ENCODE data around the gene ANKS1B.
A peak's percentile ranks its signal among the peaks of the same experiment; 100 is the strongest.
"Not testable (repeated sequence)": the region's sequence is repeated elsewhere in the genome, so short reads cannot be mapped to it uniquely, and the experiment has no call there.

Gene ANKS1B

GRCh38 chr12:99332936-99333591 lies 651.7 kb downstream of the ANKS1B start:
- TF ChIP-seq, protein P1, sequence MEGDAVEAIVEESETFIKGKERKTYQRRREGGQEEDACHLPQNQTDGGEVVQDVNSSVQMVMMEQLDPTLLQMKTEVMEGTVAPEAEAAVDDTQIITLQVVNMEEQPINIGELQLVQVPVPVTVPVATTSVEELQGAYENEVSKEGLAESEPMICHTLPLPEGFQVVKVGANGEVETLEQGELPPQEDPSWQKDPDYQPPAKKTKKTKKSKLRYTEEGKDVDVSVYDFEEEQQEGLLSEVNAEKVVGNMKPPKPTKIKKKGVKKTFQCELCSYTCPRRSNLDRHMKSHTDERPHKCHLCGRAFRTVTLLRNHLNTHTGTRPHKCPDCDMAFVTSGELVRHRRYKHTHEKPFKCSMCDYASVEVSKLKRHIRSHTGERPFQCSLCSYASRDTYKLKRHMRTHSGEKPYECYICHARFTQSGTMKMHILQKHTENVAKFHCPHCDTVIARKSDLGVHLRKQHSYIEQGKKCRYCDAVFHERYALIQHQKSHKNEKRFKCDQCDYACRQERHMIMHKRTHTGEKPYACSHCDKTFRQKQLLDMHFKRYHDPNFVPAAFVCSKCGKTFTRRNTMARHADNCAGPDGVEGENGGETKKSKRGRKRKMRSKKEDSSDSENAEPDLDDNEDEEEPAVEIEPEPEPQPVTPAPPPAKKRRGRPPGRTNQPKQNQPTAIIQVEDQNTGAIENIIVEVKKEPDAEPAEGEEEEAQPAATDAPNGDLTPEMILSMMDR (IDR thresholded peaks at IDR 0.05; ENCODE audit: control insufficient read depth, extremely low read depth, insufficient read depth): no peak
- DNase-seq (ENCODE audit: low read depth): peak; percentile 4
- H3K4me3 ChIP-seq (ENCODE audit: low read depth, low read length): no peak overlapping the region

DNA sequence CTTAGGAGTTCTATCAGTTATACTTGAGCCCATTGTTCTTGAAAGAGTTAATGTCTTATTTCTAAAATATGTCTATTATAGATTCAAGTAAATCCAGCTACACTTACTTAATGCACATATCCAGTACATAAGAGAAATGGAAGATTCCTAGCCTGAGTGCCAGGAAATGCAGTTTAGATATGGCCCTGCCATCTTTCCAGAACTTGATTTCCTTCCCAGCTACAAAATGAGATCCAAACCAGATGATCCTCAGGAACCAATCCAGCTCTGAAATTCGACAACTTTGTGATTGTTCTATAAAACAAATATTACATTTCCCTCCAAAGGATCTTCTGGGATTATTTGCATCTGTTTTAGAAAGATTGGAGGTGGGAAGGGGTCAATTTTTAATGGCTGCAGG lies 654.5 kb downstream of the ANKS1B start:
- TF ChIP-seq, protein P1 (IDR thresholded peaks at IDR 0.05; ENCODE audit: control insufficient read depth, extremely low read depth, insufficient read depth): no peak
- no peak overlapping the region for H3K4me3 ChIP-seq (ENCODE audit: low read depth, low read length)
- DNase-seq (ENCODE audit: low read depth): no peak

DNA sequence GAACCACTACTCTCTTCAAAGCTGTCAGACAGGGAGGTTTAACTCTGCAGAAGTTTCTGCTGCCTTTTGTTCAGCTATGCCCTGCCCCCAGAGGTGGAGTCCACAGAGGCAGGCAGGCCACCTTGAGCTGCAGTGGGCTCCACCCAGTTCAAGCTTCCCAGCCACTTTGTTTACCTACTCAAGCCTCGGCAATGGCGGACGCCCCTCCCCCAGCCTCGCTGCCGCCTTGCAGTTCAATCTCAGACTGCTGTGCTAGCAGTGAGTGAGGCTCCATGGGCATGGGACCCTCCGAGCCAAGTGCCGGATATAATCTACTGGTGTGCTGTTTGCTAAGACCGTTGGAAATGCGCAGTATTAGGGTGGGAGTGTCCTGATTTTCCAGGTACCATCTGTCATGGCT lies 663.5 kb downstream of the ANKS1B start:
- H3K4me3 ChIP-seq (ENCODE audit: low read depth, low read length); DNase-seq (ENCODE audit: low read depth): not testable (repeated sequence)

GRCh38 chr12:99311373-99311772 lies 673.4 kb downstream of the ANKS1B start:
- TF ChIP-seq, protein P1 (IDR thresholded peaks at IDR 0.05; ENCODE audit: control insufficient read depth, extremely low read depth, insufficient read depth): no peak
- no peak overlapping the region for H3K4me3 ChIP-seq (ENCODE audit: low read depth, low read length)
- DNase-seq (ENCODE audit: low read depth): no peak

DNA sequence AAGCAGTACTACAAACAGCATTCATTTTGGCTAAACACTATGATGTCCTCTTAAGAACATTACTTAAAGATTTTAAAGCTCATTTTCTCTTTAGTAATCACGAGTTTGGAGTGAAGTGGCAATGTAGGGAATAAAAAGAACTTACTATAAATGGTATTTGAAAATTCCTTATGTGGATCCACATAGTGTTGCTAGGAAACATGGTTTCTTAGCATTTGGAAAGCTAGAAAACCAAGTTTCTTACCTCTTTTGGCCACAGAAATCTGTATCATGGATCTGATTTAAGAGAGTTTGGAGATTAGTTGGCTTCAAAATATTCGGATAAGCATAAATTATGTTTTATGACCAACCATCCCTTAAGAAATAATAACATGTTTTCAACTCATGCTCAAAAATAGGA lies 674.9 kb downstream of the ANKS1B start:
- DNase-seq (ENCODE audit: low read depth): no peak
- no peak overlapping the region for H3K4me3 ChIP-seq (ENCODE audit: low read depth, low read length)
- TF ChIP-seq, protein P1 (IDR thresholded peaks at IDR 0.05; ENCODE audit: control insufficient read depth, extremely low read depth, insufficient read depth): no peak

GRCh38 chr12:99302874-99303273 lies 681.9 kb downstream of the ANKS1B start:
- TF ChIP-seq, protein P1 (IDR thresholded peaks at IDR 0.05; ENCODE audit: control insufficient read depth, extremely low read depth, insufficient read depth): no peak
- no peak for DNase-seq (ENCODE audit: low read depth)
- no peak overlapping the region for H3K4me3 ChIP-seq (ENCODE audit: low read depth, low read length)

DNA sequence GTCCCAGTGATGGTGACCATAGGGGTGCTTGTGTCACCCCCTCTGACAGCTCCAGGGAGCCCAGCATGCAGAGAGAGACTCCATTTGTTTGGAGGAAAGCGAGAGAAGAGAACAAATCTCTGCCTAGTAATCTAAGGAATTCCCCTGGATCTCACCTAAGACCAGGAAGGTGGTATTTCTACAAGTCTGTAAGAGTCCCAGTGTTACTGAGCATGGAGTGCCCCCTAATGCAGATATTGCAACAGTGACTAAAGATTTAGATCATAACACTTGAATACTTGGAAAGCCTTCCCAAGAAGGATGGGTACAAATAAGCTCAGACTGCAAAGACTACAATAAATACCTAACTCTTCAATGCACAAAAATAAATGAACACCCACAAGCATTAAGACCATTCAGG lies 697.6 kb downstream of the ANKS1B start:
- TF ChIP-seq, protein P1 (IDR thresholded peaks at IDR 0.05; ENCODE audit: control insufficient read depth, extremely low read depth, insufficient read depth): no peak
- DNase-seq (ENCODE audit: low read depth): no peak
- no peak overlapping the region for H3K4me3 ChIP-seq (ENCODE audit: low read depth, low read length)
